Osteocyte (in vitro differentiated cells): ENCODE results near the gene PRCD. TPM values are rescaled to one million over a fixed set of nuclear protein-coding genes. Genes with fewer than 3 reads are reported as not detected.

Source experiments
- DNase-seq: peaks from one replicate; pipeline ENCODE4 v3.0.0; 2021; ENCODE audit warnings: mixed read lengths; ENCODE audit not compliant: unreplicated experiment; ENCODE audit errors: extremely low spot score
- H3K27ac Mint-ChIP-seq: one replicate; pipeline ENCODE4 v1.8.0; 2021; ENCODE audit warnings: mild to moderate bottlenecking, mixed read lengths; ENCODE audit not compliant: unreplicated experiment
- H3K27me3 Mint-ChIP-seq: one replicate; pipeline ENCODE4 v1.8.0; 2021; ENCODE audit warnings: mixed read lengths; ENCODE audit not compliant: unreplicated experiment
- H3K36me3 Mint-ChIP-seq: one replicate; pipeline ENCODE4 v1.8.0; 2021; ENCODE audit warnings: mixed read lengths; ENCODE audit not compliant: unreplicated experiment
- H3K4me1 Mint-ChIP-seq: one replicate; pipeline ENCODE4 v1.8.0; 2021; ENCODE audit warnings: mixed read lengths; ENCODE audit not compliant: unreplicated experiment
- H3K4me3 Mint-ChIP-seq: one replicate; pipeline ENCODE4 v1.8.0; 2021; ENCODE audit warnings: mild to moderate bottlenecking, moderate library complexity, mixed read lengths; ENCODE audit not compliant: unreplicated experiment
- H3K9me3 Mint-ChIP-seq: one replicate; pipeline ENCODE4 v1.8.0; 2021; ENCODE audit warnings: mixed read lengths; ENCODE audit not compliant: unreplicated experiment
- CTCF ChIP-seq: fragments of 200-600 bp; sonication (generic); IDR thresholded peaks from 2 replicates; pipeline ENCODE4 v1.5.0; 2021; ENCODE audit warnings: antibody characterized with exemption, mild to moderate bottlenecking, moderate library complexity
- total RNA-seq: library from RNA; stranded (reverse); gene quantifications from 2 replicates; pipeline ENCODE4 v1.2.1, GENCODE V29; 2021

The PRCD gene
- total RNA-seq, 1 donor from 2014 or later, result 1.3 TPM

DNA sequence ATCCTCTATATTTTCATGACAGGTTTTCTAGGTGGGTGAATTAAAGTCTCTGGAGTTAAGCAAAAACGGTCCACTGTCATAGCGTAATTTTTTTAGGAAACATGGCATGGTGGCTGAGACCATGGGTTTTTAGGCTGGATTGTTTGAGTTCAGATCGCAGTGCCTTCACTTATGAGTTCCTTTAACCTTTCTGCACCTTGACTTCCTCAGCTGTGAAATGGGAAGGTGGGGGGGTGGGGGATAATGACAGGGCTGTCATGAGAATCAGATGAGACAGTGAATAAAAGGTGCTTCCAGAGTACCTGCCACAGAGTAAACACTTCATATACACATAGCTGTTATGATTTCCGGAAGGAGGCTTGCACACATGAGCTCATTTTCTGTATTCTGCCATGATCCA lies 11.8 kb downstream of the PRCD start:
- H3K27me3 Mint-ChIP-seq, result no peaks in the 10 kb centered on the region
- H3K4me1 Mint-ChIP-seq, result peaks cover 11% of the 10 kb centered on the region
- H3K9me3 Mint-ChIP-seq, result no peaks in the 10 kb centered on the region
- peaks cover 3% of the 10 kb centered on the region for H3K36me3 Mint-ChIP-seq
- DNase-seq, result no peak
- no peak overlapping the region for H3K27ac Mint-ChIP-seq
- no peak for TF ChIP-seq CTCF
- H3K4me3 Mint-ChIP-seq, result no peak overlapping the region

GRCh38 chr17:76553178-76553908 lies 13.5 kb downstream of the PRCD start:
- Mint-ChIP-seq H3K9me3 (no peaks in the 10 kb centered on the region), H3K27ac (no peak overlapping the region), H3K4me3 (no peak overlapping the region), H3K4me1 (peaks cover 21% of the 10 kb centered on the region), H3K36me3 (peaks cover 3% of the 10 kb centered on the region), H3K27me3 (no peaks in the 10 kb centered on the region)
- no peak for TF ChIP-seq CTCF
- DNase-seq, result no peak

GRCh38 chr17:76554131-76554530 lies 14.3 kb downstream of the PRCD start:
- H3K4me1 Mint-ChIP-seq, result peaks cover 29% of the 10 kb centered on the region
- no peak for TF ChIP-seq CTCF
- H3K36me3 Mint-ChIP-seq, result peaks cover 3% of the 10 kb centered on the region
- H3K27me3 Mint-ChIP-seq, result no peaks in the 10 kb centered on the region
- H3K4me3 Mint-ChIP-seq, result no peak overlapping the region
- no peaks in the 10 kb centered on the region for H3K9me3 Mint-ChIP-seq
- DNase-seq, result no peak
- no peak overlapping the region for H3K27ac Mint-ChIP-seq

GRCh38 chr17:76556765-76557367 lies 17.0 kb downstream of the PRCD start:
- H3K27ac Mint-ChIP-seq, result peak overlapping the region; percentile 98
- H3K9me3 Mint-ChIP-seq, result no peaks in the 10 kb centered on the region
- DNase-seq, result no peak
- H3K4me3 Mint-ChIP-seq, result peak overlapping the region; percentile 96
- peaks cover 7% of the 10 kb centered on the region for H3K36me3 Mint-ChIP-seq
- TF ChIP-seq CTCF, result no peak
- H3K4me1 Mint-ChIP-seq, result peaks cover 34% of the 10 kb centered on the region
- no peaks in the 10 kb centered on the region for H3K27me3 Mint-ChIP-seq

- H3K36me3 Mint-ChIP-seq, result peaks cover 7% of the 10 kb centered on the region
- no peaks in the 10 kb centered on the region for H3K27me3 Mint-ChIP-seq
- no peaks in the 10 kb centered on the region for H3K9me3 Mint-ChIP-seq
- DNase-seq, result peak; percentile 99
- TF ChIP-seq CTCF, result peak; percentile 68
- peak overlapping the region; percentile 98 for H3K27ac Mint-ChIP-seq
- H3K4me3 Mint-ChIP-seq, result peak overlapping the region; percentile 96
- H3K4me1 Mint-ChIP-seq, result peaks cover 34% of the 10 kb centered on the region
These were observed 17.7 kb downstream of the PRCD start for GRCh38 chr17:76557368-76558197.
